Mammary epithelial cell (primary cell): Measurements from ENCODE around the gene C16orf82.

Experiments
- CTCF ChIP-seq, 2 donors: IDR thresholded peaks in 1 of 2; conservative IDR thresholded peaks in 1 of 2; 2 replicates each; pipeline ENCODE4 v1.5.1; 2011 to 2012; ENCODE audit warnings: inconsistent platforms in 2 of 2, low read length in 2 of 2, mild to moderate bottlenecking in 2 of 2, control low read depth in 1 of 2, low read depth in 1 of 2; ENCODE audit not compliant: insufficient read depth in 1 of 2; ENCODE audit errors: extremely low read depth in 1 of 2
- EZH2 ChIP-seq: IDR thresholded peaks from 2 replicates; pipeline ENCODE4 v1.6.1; 2012; ENCODE audit warnings: low read length, inconsistent platforms, borderline replicate concordance

- TF ChIP-seq CTCF (conservative IDR thresholded peaks at IDR 0.05 in 1 of 2, IDR thresholded peaks at IDR 0.05 in 1 of 2; ENCODE audit: extremely low read depth in 1 of 2, insufficient read depth in 1 of 2, low read depth in 1 of 2, low read length in 2 of 2) (no peak), EZH2 (no peak)
Measured at GRCh38 chr16:27025581-27025980, 41.1 kb upstream of the C16orf82 start.
